Posterior vena cava (tissue), 2 donors: ENCODE measurements around the gene MCM8. TPM values are rescaled to one million over a fixed set of nuclear protein-coding genes. Genes with fewer than 3 reads are reported as not detected.
A peak's percentile ranks its signal among the peaks of the same experiment; 100 is the strongest.
"Not testable (repeated sequence)": the region's sequence is repeated elsewhere in the genome, so short reads cannot be mapped to it uniquely, and the experiment has no call there.

Source experiments
- DNase-seq: peaks from one replicate; pipeline ENCODE4 v3.0.0-alpha.2; 2020; ENCODE audit warnings: low spot score
- intact Hi-C, 2 donors: fragments of 100-400 bp; cut with DNase I; formaldehyde crosslinking; loops; one replicate each; pipeline versions ENCODE4 v1.14.1 to v1.14.2; 2022 to 2023
- total RNA-seq, 2 donors: library from RNA; stranded (reverse); fragmentation: NEBNext Ultra II Directional; extraction: Animal tissue kit (Norgen Biotek cat#: 25700); gene quantifications; one replicate each; pipeline ENCODE4 v1.2.1, GENCODE V29; 2021
- donor health status: DM: yes; HTN: yes; CAD: no.
- donor health status: DM: yes; HTN: yes; CAD: no.

MCM8 gene
- total RNA-seq, 2 donors from 2014 or later = 4.3 to 4.4 TPM

DNA sequence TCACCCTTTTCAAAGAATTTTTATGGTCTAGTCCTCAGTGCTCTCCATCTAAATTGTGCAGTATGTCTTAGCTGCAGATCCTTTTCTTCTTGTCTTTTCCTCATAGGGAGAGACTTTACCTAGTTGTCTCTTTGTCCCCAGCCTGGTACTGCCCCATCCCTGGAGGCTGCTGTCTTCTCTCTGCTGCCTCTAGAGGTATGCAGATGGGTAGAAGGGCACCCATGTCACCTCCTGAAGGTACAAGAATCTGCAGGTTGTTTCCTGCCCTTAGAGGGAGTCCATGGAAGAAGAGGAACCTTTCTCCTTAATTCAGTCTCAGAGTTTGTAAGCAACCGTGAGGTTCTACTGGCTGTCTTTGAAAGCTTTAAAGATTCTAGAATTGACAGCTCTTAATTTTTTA, 39.1 kb downstream of the MCM8 start:
- intact Hi-C loops = loop anchor here in 1 of 2 donors (5.0 kb wide), 1 partner anchor 1568 kb away; no protein-coding TSS in a partner anchor
- DNase-seq = no peak

DNA sequence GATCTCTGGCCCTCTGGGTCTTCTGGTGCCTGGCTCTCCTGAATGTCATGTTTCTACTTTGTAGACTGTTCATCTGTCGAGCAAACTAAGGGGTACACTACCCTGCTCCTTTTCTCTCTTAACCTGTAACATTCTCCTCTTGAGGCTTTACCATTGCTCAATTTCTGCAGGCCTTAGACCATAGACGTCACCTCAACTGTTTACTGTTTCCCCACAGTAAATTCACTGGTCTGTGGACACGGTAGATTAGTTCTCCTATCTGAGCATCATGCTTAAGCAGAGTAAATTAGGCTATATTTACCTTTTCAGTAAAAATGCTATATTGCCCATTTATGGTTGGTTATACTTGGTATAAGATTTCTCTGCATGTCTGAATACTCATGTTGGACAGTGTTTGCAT, 40.5 kb downstream of the MCM8 start:
- no peak for DNase-seq
- intact Hi-C loops = no loop called here

DNA sequence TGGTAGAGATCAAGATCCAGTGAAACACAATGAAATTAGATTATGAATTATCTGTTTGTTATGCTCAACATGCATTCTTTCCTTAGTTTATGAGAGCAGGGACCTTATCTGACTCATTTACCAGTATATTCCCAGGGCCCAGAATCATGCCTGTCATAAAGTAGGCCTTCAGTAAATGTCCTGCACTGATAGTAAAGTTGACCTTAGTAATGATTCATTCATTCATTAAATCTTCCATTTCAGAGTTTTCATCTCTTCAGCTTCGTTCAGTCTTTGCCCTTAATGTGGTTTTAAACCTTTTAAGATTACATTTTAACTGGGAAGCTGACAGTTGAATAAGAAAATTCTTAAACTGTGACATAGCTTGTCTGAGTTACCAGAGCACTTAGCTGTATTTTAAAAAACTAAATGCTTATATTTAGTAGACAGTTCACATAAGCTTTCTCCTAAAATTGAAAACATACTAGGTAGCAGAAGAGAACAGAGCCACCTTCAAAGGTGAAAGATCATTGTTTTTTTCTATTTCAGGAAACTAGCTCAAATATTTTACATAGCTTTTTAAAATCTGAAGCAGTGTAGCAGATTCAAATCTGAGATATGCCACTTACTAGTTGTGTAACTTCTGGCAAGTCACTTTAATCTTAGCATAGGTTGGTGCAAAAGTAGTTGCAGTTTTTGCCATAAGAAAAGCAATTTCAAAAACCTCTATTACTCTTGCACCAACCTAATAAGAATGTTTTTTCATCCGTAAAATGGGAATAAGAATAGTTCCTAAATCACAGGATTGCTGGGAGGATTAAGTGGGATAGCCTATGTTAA, 41.4 kb downstream of the MCM8 start:
- no peak for DNase-seq
- intact Hi-C loops = no loop called here

DNA sequence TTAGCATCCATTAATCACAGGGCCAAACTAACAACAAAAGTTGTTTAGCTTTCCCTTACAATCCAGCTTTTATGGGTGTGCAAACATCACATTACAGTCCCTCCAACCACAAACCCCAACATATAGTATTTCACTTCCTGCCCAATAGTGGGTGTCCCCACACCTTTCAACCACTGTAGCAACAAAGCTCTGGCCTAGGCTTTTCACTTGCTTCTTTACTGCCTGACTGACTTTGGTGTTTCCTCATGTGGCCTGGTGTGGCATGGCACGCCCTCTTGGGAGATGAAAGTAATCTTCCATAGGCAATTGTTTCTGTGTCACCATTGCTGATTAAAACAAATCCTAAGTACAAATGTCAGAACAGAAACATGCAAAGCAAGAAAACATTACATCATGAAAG, 46.3 kb downstream of the MCM8 start:
- DNase-seq = no peak
- intact Hi-C loops = no loop called here

DNA sequence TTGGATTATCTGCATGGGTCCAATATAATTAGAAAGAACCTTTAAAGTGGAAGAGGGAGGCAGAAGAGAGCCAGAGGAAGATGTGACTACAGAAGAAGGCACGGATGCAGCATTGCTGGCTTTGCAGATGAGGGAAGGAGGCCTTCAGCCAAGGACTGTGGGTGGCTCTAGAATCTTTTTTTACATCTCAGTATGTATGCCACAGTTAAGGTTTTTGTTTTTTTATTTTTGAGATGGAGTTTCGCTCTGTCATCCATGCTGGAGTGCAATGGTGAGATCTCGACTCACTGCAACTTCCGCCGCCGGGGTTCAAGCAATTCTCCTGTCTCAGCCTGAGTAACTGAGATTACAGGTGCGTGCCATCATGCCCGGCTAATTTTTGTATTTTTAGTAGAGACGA, 49.3 kb downstream of the MCM8 start:
- DNase-seq = no peak
- intact Hi-C loops = no loop called here

DNA sequence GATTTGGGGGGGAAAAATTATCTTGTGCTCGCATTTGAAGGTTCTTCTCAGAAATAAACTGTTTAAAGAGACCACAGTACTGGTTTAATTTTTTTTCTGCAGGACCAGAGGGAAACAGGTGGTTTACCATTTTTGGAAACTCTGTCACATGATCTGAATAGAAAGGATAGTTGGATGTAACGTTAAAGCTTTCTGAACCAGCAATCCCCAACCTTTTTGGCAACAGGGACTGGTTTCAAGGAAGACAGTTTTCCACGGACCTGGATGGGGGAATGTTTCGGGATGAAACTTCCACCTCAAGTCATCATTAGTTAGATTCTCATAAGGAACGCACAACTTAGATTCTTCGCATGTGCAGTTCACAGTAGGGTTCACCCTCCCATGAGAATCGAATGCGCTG, 50.4 kb downstream of the MCM8 start:
- no peak for DNase-seq
- intact Hi-C loops = no loop called here

DNA sequence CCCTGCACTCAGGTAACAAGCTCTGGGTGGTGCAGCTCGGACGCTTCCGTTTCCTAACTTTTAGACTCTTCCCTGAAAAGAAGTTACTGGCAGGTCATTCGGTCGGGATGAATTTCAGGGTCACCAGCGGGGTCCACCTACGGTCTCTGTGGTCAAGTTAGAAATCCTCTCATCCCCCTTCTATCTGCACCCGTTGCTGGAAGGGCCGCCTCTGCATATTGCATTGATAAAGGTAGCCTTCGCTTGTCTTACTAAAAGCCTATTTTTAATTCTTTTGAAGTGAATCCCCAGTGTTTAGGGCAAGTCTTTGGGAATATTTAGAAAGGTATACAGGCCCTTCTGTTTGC, 56.1 kb downstream of the MCM8 start:
- intact Hi-C loops = no loop called here
- DNase-seq = no peak

DNA sequence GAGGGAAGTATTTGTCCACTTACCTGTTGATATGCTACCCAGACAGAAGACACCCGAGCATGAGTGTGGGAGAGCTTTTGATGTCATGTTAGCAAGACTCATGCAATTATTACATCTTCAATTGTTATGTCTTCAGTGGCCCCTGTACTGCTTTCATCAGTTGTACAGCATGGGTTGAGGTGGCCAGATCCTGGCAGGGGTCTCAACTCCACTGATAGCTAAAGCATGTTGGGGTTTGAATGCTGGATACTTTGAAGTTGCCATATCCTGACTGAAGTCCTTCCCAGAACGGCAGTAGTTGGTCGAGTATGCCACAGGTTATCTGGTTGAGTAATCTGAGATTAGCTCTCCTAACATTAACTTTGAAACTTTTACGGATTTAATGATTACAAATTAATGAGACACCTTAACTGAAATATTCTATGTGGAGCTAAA, 56.7 kb downstream of the MCM8 start:
- intact Hi-C loops = no loop called here
- no peak for DNase-seq

DNA sequence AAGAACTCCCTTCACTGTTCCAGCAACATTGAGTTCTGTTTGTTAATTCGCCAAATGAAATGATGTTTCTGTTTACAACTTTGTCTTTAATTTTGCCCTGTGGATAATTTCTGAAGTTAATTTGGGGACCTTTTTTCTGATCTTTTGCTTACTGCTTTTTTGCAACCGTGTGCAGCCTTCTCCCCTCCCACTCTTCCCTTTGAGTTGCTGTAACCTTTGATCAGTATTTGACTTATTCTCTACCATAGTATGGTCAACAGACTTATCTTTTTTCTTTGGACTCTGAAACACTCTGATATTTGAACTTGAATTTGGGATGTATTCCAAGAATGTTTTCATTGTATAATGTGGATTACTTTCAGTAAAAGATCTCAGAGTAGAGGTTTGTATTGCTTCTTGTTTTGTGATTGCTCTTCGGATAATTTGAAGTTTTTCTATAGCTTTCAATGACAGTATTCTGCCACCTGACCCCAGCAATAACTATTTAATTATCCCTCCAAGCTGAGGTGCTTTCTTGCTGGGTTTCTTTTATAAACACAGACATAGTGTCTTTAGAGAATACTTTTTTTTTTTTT, 57.2 kb downstream of the MCM8 start:
- DNase-seq = no peak
- intact Hi-C loops = no loop called here

DNA sequence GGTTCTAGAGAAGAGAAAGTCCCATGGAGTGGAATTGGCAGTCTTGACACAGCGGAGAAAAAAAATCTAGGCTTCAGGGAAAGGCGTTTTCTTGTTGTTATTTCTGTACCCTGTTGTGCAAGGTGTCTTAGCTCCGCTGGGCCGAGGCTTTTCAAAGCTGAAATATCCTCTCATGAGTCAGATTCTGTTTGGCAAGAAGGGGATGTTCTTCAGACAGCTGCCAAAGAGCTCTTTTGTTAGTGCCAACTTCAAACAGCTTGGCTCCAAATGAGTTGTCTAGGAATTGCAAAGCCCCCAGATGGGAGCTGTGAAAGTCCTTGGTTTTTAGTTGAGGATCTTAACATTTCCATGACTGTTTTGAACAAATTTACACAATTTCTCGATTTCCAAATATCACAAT, 57.8 kb downstream of the MCM8 start:
- intact Hi-C loops = no loop called here
- peak; percentile 83 for DNase-seq

DNA sequence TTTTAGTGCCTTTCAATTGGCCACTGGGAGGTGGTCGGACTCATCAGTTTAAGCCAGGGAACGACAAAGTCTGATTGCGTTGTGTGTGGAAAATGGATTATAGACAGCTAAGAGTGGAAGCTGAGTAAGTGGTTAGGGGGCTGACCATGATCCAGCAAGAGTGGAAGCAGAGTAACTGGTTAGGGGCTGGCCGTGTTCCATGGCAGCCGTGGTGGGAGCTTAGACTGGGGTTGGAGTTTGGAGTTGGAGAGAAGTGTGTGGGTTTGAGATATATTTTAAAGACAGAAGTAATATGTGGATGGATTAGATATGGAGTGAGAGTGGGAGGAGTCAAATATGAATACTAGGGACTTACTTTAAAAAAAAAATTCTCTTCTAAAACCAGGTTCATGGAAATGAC, 61.7 kb downstream of the MCM8 start:
- intact Hi-C loops = no loop called here
- no peak for DNase-seq

DNA sequence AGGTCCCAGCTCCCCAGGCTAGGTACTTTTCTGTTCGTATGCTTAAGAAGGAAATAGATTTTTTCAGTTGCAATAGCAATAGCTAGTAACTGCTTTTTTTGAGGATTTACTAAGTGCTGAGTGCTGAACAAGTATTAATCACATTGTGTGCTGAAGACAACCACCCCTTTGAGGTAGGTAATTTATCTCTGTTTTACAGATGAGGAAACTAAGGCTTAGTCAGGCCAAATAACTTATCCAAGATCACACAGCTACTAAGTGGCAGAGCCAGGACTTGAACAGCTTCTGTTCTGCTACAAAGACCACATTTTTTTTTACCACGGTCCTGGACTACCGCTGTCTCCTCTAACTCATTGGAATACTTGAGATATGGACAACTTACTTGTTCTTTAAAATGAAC, 63.6 kb downstream of the MCM8 start:
- DNase-seq = no peak
- intact Hi-C loops = no loop called here

DNA sequence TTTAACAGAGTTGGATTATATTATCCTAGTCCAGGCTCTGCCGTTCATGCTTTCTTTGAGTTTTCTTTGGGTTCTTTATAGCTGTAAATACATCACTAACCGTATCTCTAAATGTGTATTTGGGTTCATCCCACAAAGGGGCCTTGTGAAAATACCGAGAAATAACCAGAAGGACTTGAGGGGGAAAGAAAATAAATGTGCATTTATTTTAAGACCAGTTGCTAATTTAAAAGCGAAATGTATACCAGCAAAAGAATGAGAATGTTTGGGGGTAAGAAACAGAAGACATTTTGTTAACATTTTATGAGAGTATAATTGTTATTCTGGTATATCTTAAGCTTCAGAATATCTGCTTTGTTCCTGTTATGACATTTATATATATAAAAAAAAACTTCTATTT, 64.5 kb downstream of the MCM8 start:
- DNase-seq = no peak
- intact Hi-C loops = no loop called here

DNA sequence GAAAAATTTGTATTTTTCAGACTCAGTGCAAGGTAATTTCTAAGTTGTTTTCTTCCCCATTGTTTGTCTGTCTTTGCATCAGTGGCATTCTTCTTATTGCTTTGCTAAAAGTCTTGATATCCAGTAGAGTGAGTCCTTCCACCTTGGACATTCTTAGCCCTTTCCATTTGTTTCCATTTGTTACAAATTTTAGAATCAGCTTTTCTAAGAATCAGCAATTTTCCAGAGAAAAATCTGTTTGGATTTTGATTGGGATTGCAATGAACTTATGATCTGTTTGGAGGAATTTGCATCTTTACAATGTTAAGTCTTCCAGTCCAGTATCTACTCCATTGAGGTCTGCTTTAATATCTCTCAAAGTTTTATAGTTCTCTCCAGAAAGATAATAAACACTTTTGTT, 67.0 kb downstream of the MCM8 start:
- intact Hi-C loops = no loop called here
- no peak for DNase-seq

DNA sequence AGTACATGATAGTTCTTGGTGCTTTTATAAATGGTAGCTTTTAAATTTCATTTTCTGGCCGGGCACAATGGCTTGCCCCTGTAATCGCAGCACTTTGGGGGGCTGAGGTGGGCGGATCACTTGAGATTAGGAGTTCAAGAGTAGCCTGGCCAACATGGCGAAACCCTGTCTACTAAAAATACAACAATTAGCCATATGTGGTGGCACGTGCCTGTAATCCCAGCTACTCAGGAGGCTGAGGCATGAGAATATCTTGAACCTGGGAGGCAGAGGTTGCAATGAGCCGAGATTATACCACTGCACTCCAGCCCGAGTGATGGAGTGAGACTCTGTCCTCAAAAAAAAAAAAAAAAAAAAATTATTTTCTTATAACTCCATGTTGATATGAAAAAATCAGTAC, 67.4 kb downstream of the MCM8 start:
- intact Hi-C loops = no loop called here
- no peak for DNase-seq

DNA sequence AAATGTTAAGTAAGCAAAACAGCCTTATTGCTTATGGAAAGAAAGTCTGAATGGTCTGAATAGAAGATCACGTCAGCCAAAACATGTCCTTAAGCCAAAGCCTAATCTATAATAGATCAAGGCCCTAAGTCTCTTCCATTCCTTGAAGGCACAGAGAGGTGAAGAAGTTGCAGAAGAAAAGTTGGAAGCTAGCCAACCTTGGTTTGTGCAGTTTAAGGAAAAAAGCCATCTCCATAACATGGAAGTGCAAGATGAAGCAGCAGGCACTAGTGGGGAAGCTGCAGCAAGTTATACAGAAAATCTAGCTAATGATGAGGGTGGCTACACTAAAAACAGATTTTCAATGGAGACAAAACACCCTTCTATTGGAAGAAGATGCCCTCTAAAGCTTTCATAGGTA, 74.3 kb downstream of the MCM8 start:
- intact Hi-C loops = no loop called here
- no peak for DNase-seq

DNA sequence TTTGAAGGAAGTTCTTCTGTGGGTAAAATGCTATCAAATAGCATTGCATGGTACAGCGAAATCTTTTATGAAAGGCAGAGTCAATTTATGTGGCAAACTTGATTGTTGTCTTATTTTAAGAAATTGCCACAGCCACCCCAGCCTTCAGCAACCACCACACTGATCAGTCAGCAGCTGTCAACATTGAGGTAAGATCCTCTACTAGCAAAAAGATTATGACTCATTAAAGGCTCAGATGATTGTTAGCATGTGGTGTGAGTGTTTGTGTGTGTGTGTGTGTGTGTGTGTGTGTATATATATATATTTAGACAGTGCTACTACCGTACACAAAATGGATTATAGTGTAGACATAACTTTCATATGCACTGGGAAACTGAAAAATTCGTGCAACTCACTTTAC, 75.6 kb downstream of the MCM8 start:
- no peak for DNase-seq
- intact Hi-C loops = no loop called here

DNA sequence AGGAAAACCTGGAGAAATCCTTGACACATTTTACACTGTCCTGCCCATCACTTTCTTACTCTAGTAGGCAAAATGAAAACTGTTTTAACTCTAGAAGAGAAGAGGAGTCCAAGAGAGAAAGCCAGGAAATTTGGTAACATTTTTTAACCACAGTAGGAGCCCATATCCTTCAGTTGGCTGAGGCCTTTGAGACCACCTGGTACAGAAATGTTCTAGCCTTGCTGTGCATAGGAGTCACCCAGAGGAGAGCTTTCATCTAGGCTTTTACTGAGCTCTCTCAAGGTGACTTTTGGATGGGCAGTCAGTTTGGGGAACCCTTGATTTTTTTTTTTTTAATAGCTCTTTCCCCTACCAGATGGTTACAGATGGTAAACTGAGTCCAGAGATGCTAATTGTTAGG, 78.4 kb downstream of the MCM8 start:
- DNase-seq = no peak
- intact Hi-C loops = no loop called here

DNA sequence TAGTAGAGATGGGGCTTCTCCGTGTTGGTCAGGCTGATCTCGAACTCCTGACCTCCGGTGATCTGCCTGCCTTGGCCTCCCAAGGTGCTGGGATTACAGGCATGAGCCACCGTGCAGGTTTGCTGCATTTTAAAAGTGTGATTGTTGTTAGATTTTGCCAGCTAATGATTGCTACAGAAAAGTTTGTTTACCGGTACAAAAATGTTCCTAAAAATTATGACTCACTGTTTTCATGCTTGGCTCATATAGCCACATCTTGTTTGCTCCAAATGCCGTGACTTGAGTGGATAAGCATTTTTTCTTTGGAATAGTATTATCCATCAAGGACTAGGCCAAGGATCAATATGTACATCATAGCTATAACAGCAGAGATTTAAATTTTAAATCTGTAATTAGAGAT, 79.1 kb downstream of the MCM8 start:
- intact Hi-C loops = no loop called here
- no peak for DNase-seq

DNA sequence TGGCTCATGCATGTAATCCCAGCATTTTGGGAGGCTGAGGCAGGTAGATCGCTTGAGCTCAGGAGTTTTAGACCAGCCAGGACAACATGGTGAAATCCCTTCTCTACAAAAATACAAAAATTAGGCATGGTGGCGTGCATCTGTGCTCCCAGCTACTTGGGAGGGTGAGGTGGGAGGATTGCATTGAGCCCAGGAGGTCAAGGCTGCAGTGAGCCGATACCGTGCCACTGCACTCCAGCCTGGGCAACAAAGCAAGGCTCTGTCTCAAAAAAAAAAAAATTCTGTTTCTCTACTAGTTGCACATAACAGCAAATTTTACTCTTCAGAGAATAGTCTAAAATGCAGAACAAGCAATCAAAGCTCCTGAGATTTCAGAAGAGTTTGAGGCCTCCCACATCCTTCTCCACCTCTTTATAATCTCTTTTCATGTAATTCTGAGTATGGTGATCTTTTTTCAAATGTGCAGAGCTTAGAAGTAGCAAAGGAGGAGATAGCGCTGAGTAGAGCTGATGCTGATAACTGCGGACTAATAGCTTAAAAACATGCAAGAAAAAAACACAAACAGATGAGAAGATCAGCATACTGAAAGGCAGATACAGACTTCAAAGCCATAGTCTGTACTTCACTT, 80.1 kb downstream of the MCM8 start:
- no peak for DNase-seq
- intact Hi-C loops = no loop called here

DNA sequence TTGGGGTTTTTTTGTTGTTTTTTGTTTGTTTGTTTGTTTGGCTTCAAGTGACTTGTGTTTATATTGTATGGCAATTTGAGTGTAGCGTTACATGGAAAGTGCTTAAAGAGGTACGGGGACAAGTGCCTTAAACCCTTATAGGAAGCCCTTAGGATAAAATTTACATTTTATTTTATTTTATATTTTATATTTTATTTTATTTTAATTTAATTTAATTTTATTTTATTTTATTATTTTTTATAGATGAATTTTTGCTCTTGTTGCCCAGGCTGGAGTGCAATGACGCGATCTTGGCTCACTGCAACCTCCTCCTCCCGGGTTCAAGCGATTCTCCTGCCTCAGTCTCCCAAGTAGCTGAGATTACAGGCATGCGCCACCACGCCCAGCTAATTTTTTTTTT, 82.5 kb downstream of the MCM8 start:
- DNase-seq, intact Hi-C loops: not testable (repeated sequence)
